ENCODE results near the gene ATXN2.
"Not testable (repeated sequence)": the region's sequence is repeated elsewhere in the genome, so short reads cannot be mapped to it uniquely, and the experiment has no call there.

GRCh38 chr12:111617841-111618240 lies 18.7 kb upstream of the ATXN2 start:
- TF ChIP-seq POLR2AphosphoS5 (IDR thresholded peaks at IDR 0.05); POLR2A (IDR thresholded peaks at IDR 0.05); CTCF (IDR thresholded peaks at IDR 0.05 in 8 of 11, conservative IDR thresholded peaks at IDR 0.05 in 3 of 11): not testable (repeated sequence)
